Osteocyte (in vitro differentiated cells): ENCODE results near the gene LRIF1. TPM values are rescaled to one million over a fixed set of nuclear protein-coding genes. Genes with fewer than 3 reads are reported as not detected.
"Not testable (repeated sequence)": the region's sequence is repeated elsewhere in the genome, so short reads cannot be mapped to it uniquely, and the experiment has no call there.

ENCODE experiments used
- DNase-seq: peaks from one replicate; pipeline ENCODE4 v3.0.0; 2021; ENCODE audit warnings: mixed read lengths; ENCODE audit not compliant: unreplicated experiment; ENCODE audit errors: extremely low spot score
- H3K27ac Mint-ChIP-seq: one replicate; pipeline ENCODE4 v1.8.0; 2021; ENCODE audit warnings: mild to moderate bottlenecking, mixed read lengths; ENCODE audit not compliant: unreplicated experiment
- H3K27me3 Mint-ChIP-seq: one replicate; pipeline ENCODE4 v1.8.0; 2021; ENCODE audit warnings: mixed read lengths; ENCODE audit not compliant: unreplicated experiment
- H3K36me3 Mint-ChIP-seq: one replicate; pipeline ENCODE4 v1.8.0; 2021; ENCODE audit warnings: mixed read lengths; ENCODE audit not compliant: unreplicated experiment
- H3K4me1 Mint-ChIP-seq: one replicate; pipeline ENCODE4 v1.8.0; 2021; ENCODE audit warnings: mixed read lengths; ENCODE audit not compliant: unreplicated experiment
- H3K4me3 Mint-ChIP-seq: one replicate; pipeline ENCODE4 v1.8.0; 2021; ENCODE audit warnings: mild to moderate bottlenecking, moderate library complexity, mixed read lengths; ENCODE audit not compliant: unreplicated experiment
- H3K9me3 Mint-ChIP-seq: one replicate; pipeline ENCODE4 v1.8.0; 2021; ENCODE audit warnings: mixed read lengths; ENCODE audit not compliant: unreplicated experiment
- CTCF ChIP-seq: fragments of 200-600 bp; sonication (generic); IDR thresholded peaks from 2 replicates; pipeline ENCODE4 v1.5.0; 2021; ENCODE audit warnings: antibody characterized with exemption, mild to moderate bottlenecking, moderate library complexity
- total RNA-seq: library from RNA; stranded (reverse); gene quantifications from 2 replicates; pipeline ENCODE4 v1.2.1, GENCODE V29; 2021

Gene LRIF1
- total RNA-seq, 1 donor from 2014 or later = 9.4 TPM

- DNase-seq = no peak
- no peak overlapping the region for H3K4me3 Mint-ChIP-seq
- no peak for TF ChIP-seq CTCF
Observed at GRCh38 chr1:110951161-110951560, 12.6 kb downstream of the LRIF1 start.

GRCh38 chr1:110948038-110948810 lies 15.5 kb downstream of the LRIF1 start:
- Mint-ChIP-seq H3K27ac (no peak overlapping the region), H3K27me3 (no peaks in the 10 kb centered on the region), H3K4me1 (no peaks in the 10 kb centered on the region), H3K9me3 (peaks cover 3% of the 10 kb centered on the region), H3K4me3 (no peak overlapping the region), H3K36me3 (peaks cover 39% of the 10 kb centered on the region)
- no peak for TF ChIP-seq CTCF
- DNase-seq = no peak

More at GRCh38 chr1:110951161-110951560, 12.6 kb downstream of the LRIF1 start:
- Mint-ChIP-seq H3K9me3 (peaks cover 3% of the 10 kb centered on the region), H3K27me3 (no peaks in the 10 kb centered on the region), H3K4me1 (no peaks in the 10 kb centered on the region), H3K27ac (no peak overlapping the region), H3K36me3 (peaks cover 40% of the 10 kb centered on the region)

- TF ChIP-seq CTCF = no peak
- no peak overlapping the region for H3K4me3 Mint-ChIP-seq
- DNase-seq = no peak
- peaks cover 4% of the 10 kb centered on the region for H3K9me3 Mint-ChIP-seq
- H3K27me3 Mint-ChIP-seq = no peaks in the 10 kb centered on the region
- no peaks in the 10 kb centered on the region for H3K4me1 Mint-ChIP-seq
- no peak overlapping the region for H3K27ac Mint-ChIP-seq
- peaks cover 27% of the 10 kb centered on the region for H3K36me3 Mint-ChIP-seq
Observed at GRCh38 chr1:110945626-110946025, 18.1 kb downstream of the LRIF1 start.

- Mint-ChIP-seq H3K27ac (no peak overlapping the region), H3K36me3 (peaks cover 19% of the 10 kb centered on the region), H3K9me3 (peaks cover 10% of the 10 kb centered on the region), H3K27me3 (no peaks in the 10 kb centered on the region), H3K4me3 (no peak overlapping the region), H3K4me1 (no peaks in the 10 kb centered on the region)
- no peak for DNase-seq
- TF ChIP-seq CTCF = no peak
Observed at GRCh38 chr1:110944806-110945205, 18.9 kb downstream of the LRIF1 start.

- no peaks in the 10 kb centered on the region for H3K4me1 Mint-ChIP-seq
- H3K36me3 Mint-ChIP-seq = no peaks in the 10 kb centered on the region
- no peak for TF ChIP-seq CTCF
- no peak overlapping the region for H3K27ac Mint-ChIP-seq
- no peak for DNase-seq
- no peak overlapping the region for H3K4me3 Mint-ChIP-seq
- H3K9me3 Mint-ChIP-seq = peaks cover 53% of the 10 kb centered on the region
- H3K27me3 Mint-ChIP-seq = no peaks in the 10 kb centered on the region
Observed at GRCh38 chr1:110936567-110936966, 27.2 kb downstream of the LRIF1 start.

GRCh38 chr1:110931097-110931496 lies 32.6 kb downstream of the LRIF1 start:
- peaks cover 19% of the 10 kb centered on the region for H3K9me3 Mint-ChIP-seq
- H3K36me3 Mint-ChIP-seq, H3K4me3 Mint-ChIP-seq, H3K4me1 Mint-ChIP-seq, H3K27ac Mint-ChIP-seq, DNase-seq, H3K27me3 Mint-ChIP-seq: not testable (repeated sequence)
